HepG2 (cell line): Measurements from ENCODE around the gene ZFP1. TPM values are rescaled to one million over a fixed set of nuclear protein-coding genes. Genes with fewer than 3 reads are reported as not detected.

Experiments
- BRCA1 ChIP-seq: sonication (generic); formaldehyde crosslinking; IDR thresholded peaks from 2 replicates; pipeline ENCODE4 v1.4.0; 2020; ENCODE audit warnings: missing genetic modification reagents
- HCFC1 ChIP-seq: fragments of 150-350 bp; IDR thresholded peaks from 2 replicates; pipeline ENCODE4 v1.6.1; 2014; ENCODE audit warnings: low read depth, low read length
- HES4 ChIP-seq: sonication (generic); formaldehyde crosslinking; IDR thresholded peaks from 2 replicates; pipeline ENCODE4 v1.9.0; 2021; ENCODE audit warnings: mild to moderate bottlenecking, missing genetic modification reagents, borderline replicate concordance
- KAT8 ChIP-seq: IDR thresholded peaks from 2 replicates; pipeline ENCODE4 v1.6.1; 2016; ENCODE audit warnings: missing genetic modification reagents, missing compliant biosample characterization
- MAFG ChIP-seq: sonication (generic); formaldehyde crosslinking; IDR thresholded peaks from 2 replicates; pipeline ENCODE4 v1.5.1; 2020; ENCODE audit warnings: mild to moderate bottlenecking, missing genetic modification reagents
- MIER2 ChIP-seq: IDR thresholded peaks from 2 replicates; pipeline ENCODE4 v1.6.1; 2016; ENCODE audit warnings: missing biosample characterization, missing genetic modification reagents
- NBN ChIP-seq: fragments of 450-650 bp; conservative IDR thresholded peaks from 2 replicates; pipeline ENCODE4 v1.6.1; 2017
- PAX8 ChIP-seq: sonication (generic); formaldehyde crosslinking; IDR thresholded peaks from 2 replicates; pipeline ENCODE4 v1.8.0; 2022; ENCODE audit warnings: mild to moderate bottlenecking, missing genetic modification reagents, borderline replicate concordance
- SRF ChIP-seq: IDR thresholded peaks from 2 replicates; pipeline ENCODE4 v1.6.1; 2011; ENCODE audit warnings: mild to moderate bottlenecking, low read depth, low read length, moderate library complexity
- TRAFD1 ChIP-seq: sonication (generic); formaldehyde crosslinking; IDR thresholded peaks from 2 replicates; pipeline ENCODE4 v1.5.1; 2020; ENCODE audit warnings: missing genetic modification reagents, mild to moderate bottlenecking, borderline replicate concordance
- YEATS4 ChIP-seq: sonication (generic); formaldehyde crosslinking; IDR thresholded peaks from 2 replicates; pipeline ENCODE4 v1.4.0; 2020; ENCODE audit warnings: missing genetic modification reagents, borderline replicate concordance
- ZFP36L2 ChIP-seq: sonication (generic); formaldehyde crosslinking; IDR thresholded peaks from 2 replicates; pipeline ENCODE4 v1.4.0; 2020; ENCODE audit warnings: missing genetic modification reagents
- ZFP37 ChIP-seq: sonication (generic); formaldehyde crosslinking; IDR thresholded peaks from 2 replicates; pipeline ENCODE4 v1.4.0; 2020; ENCODE audit warnings: missing genetic modification reagents, borderline replicate concordance
- ZNF367 ChIP-seq: sonication (generic); formaldehyde crosslinking; IDR thresholded peaks from 2 replicates; pipeline ENCODE4 v1.4.0; 2020; ENCODE audit warnings: missing genetic modification reagents, borderline replicate concordance
- ZNF383 ChIP-seq: sonication (generic); formaldehyde crosslinking; IDR thresholded peaks from 2 replicates; pipeline ENCODE4 v1.4.0; 2020; ENCODE audit warnings: missing genetic modification reagents, mild to moderate bottlenecking, borderline replicate concordance
- ZNF546 ChIP-seq: sonication (generic); formaldehyde crosslinking; conservative IDR thresholded peaks from 2 replicates; pipeline ENCODE4 v1.8.1; 2023; ENCODE audit warnings: mild to moderate bottlenecking, missing genetic modification reagents
- ZNF670 ChIP-seq: sonication (generic); formaldehyde crosslinking; IDR thresholded peaks from 2 replicates; pipeline ENCODE4 v1.8.0; 2022; ENCODE audit warnings: mild to moderate bottlenecking, missing genetic modification reagents, borderline replicate concordance
- ZNF703 ChIP-seq: sonication (generic); formaldehyde crosslinking; IDR thresholded peaks from 2 replicates; pipeline ENCODE4 v1.5.1; 2020; ENCODE audit warnings: missing genetic modification reagents, mild to moderate bottlenecking, moderate library complexity, borderline replicate concordance
- ZNF891 ChIP-seq: sonication (generic); formaldehyde crosslinking; IDR thresholded peaks from 2 replicates; pipeline ENCODE4 v1.5.0; 2020; ENCODE audit warnings: mild to moderate bottlenecking, missing genetic modification reagents
- ZSCAN30 ChIP-seq: sonication (generic); formaldehyde crosslinking; IDR thresholded peaks from 2 replicates; pipeline ENCODE4 v1.5.0; 2020; ENCODE audit warnings: mild to moderate bottlenecking, missing genetic modification reagents
- polyA plus RNA-seq, 8 experiments: library from polyadenylated mRNA; depleted of rRNA in 3 of 8; stranded (reverse) in 7 of 8; unstranded in 1 of 8; fragments of >200 nt; fragmentation: Illumina TruSeq in 4 of 8; extraction: Trizol in 4 of 8; gene quantifications; 2 replicates each; pipeline versions ENCODE4 v1.2.1 to v1.2.3, GENCODE V29; 2011 to 2016; ENCODE audit warnings: low read depth in 4 of 8, missing spikeins in 1 of 8, mixed read lengths in 1 of 8; ENCODE audit not compliant: insufficient read depth in 1 of 8
- total RNA-seq, 5 experiments: library from RNA; depleted of rRNA; stranded (reverse); fragments of >200 nt; fragmentation: Illumina TruSeq; extraction: Trizol; gene quantifications; 2 replicates each; pipeline ENCODE4 v1.2.3, GENCODE V29; 2016; ENCODE audit warnings: low read depth in 1 of 5
- TF ChIP-seq, protein P1 (sequence below): sonication (generic); formaldehyde crosslinking; IDR thresholded peaks from 2 replicates; pipeline ENCODE4 v1.8.1; 2023; ENCODE audit warnings: mild to moderate bottlenecking, missing genetic modification reagents
- TF ChIP-seq, protein P2 (sequence below): sonication (generic); formaldehyde crosslinking; IDR thresholded peaks from 2 replicates; pipeline ENCODE4 v1.4.0; 2020; ENCODE audit warnings: missing genetic modification reagents, borderline replicate concordance

Gene ZFP1
- total and polyA plus RNA-seq, 2 of the 13 experiments (the other 11 are each of a cell fraction or from before 2014, with no cell fraction given) = 8.3 to 14.0 TPM

- TF ChIP-seq, protein P1, sequence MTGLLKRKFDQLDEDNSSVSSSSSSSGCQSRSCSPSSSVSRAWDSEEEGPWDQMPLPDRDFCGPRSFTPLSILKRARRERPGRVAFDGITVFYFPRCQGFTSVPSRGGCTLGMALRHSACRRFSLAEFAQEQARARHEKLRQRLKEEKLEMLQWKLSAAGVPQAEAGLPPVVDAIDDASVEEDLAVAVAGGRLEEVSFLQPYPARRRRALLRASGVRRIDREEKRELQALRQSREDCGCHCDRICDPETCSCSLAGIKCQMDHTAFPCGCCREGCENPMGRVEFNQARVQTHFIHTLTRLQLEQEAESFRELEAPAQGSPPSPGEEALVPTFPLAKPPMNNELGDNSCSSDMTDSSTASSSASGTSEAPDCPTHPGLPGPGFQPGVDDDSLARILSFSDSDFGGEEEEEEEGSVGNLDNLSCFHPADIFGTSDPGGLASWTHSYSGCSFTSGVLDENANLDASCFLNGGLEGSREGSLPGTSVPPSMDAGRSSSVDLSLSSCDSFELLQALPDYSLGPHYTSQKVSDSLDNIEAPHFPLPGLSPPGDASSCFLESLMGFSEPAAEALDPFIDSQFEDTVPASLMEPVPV (CRISPR knock-in tag) = peak; percentile 52; the same call in 1 of the 2 replicates
- TF ChIP-seq YEATS4 (CRISPR knock-in tag) (peak; percentile 95), ZNF546 (CRISPR knock-in tag) (peak; percentile 61; the same call in 1 of the 2 replicates), ZSCAN30 (CRISPR knock-in tag) (no peak), ZNF670 (CRISPR knock-in tag) (peak; percentile 99), ZFP37 (CRISPR knock-in tag) (peak; percentile 78), TRAFD1 (0 out of 2 replicates have a peak, but pooled peaks have one; percentile 12), ZNF383 (CRISPR knock-in tag) (no peak), KAT8 (CRISPR knock-in tag) (peak; percentile 93), HCFC1 (peak; percentile 86), ZFP36L2 (peak; percentile 75; the same call in 1 of the 2 replicates), ZNF367 (CRISPR knock-in tag) (peak; percentile 89; the same call in 1 of the 2 replicates), ZNF703 (CRISPR knock-in tag) (no peak), BRCA1 (CRISPR knock-in tag) (no peak), MIER2 (CRISPR knock-in tag) (no peak), SRF (peak; percentile 64; the same call in 1 of the 2 replicates), MAFG (CRISPR knock-in tag) (no peak), PAX8 (0 out of 2 replicates have a peak, but pooled peaks have one; percentile 51), NBN (no peak), ZNF891 (CRISPR knock-in tag) (peak; percentile 88), HES4 (peak; percentile 96; the same call in 1 of the 2 replicates)
- TF ChIP-seq, protein P2, sequence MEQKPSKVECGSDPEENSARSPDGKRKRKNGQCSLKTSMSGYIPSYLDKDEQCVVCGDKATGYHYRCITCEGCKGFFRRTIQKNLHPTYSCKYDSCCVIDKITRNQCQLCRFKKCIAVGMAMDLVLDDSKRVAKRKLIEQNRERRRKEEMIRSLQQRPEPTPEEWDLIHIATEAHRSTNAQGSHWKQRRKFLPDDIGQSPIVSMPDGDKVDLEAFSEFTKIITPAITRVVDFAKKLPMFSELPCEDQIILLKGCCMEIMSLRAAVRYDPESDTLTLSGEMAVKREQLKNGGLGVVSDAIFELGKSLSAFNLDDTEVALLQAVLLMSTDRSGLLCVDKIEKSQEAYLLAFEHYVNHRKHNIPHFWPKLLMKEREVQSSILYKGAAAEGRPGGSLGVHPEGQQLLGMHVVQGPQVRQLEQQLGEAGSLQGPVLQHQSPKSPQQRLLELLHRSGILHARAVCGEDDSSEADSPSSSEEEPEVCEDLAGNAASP (CRISPR knock-in tag) = peak; percentile 70; the same call in 1 of the 2 replicates
Measured at GRCh38 chr16:75148311-75149195, at the start of gene ZFP1 (continued).
